RWPE2 (cell line): ENCODE data around the gene ASF1B.

Experiments
- ATAC-seq: fragments of 200-7000 bp; cut with Tn5 transposase; 3 replicates; pipeline ENCODE4 v1.9.1; 2021; ENCODE audit warnings: low read depth
- DNase-seq: peaks from one replicate; pipeline ENCODE4 v3.0.0-alpha.2; 2020; ENCODE audit warnings: low spot score
- H3K27ac ChIP-seq: fragments of 450-650 bp; 2 replicates; pipeline ENCODE4 v1.5.1; 2017; ENCODE audit warnings: mild to moderate bottlenecking; ENCODE audit not compliant: poor library complexity, severe bottlenecking
- H3K27me3 ChIP-seq: fragments of 250-450 bp; sonication (Bioruptor Pico); 2 replicates; pipeline ENCODE4 v1.5.1; 2021; ENCODE audit warnings: mild to moderate bottlenecking, moderate library complexity; ENCODE audit not compliant: insufficient read depth, poor library complexity, severe bottlenecking
- H3K36me3 ChIP-seq: fragments of 250-450 bp; sonication (Bioruptor Pico); 2 replicates; pipeline ENCODE4 v1.5.1; 2020; ENCODE audit warnings: low read depth, mild to moderate bottlenecking, moderate library complexity
- H3K4me1 ChIP-seq: fragments of 250-450 bp; sonication (Bioruptor Pico); 2 replicates; pipeline ENCODE4 v1.5.1; 2021; ENCODE audit warnings: mild to moderate bottlenecking, moderate library complexity; ENCODE audit not compliant: insufficient read depth, poor library complexity, severe bottlenecking
- H3K4me3 ChIP-seq: fragments of 250-450 bp; sonication (Bioruptor Pico); 2 replicates; pipeline ENCODE4 v1.5.1; 2021; ENCODE audit warnings: mild to moderate bottlenecking, moderate library complexity; ENCODE audit not compliant: severe bottlenecking
- H3K9me3 ChIP-seq: fragments of 250-450 bp; sonication (Bioruptor Pico); 2 replicates; pipeline ENCODE4 v1.5.1; 2021; ENCODE audit warnings: mild to moderate bottlenecking, moderate library complexity; ENCODE audit not compliant: severe bottlenecking
- TF ChIP-seq, protein P1 (sequence below): fragments of 450-650 bp; IDR thresholded peaks from one replicate; pipeline ENCODE4 v1.5.1; 2017; ENCODE audit warnings: mild to moderate bottlenecking, moderate library complexity; ENCODE audit not compliant: poor library complexity, severe bottlenecking

The ASF1B gene

GRCh38 chr19:14102756-14103155 is 33.6 kb downstream of the ASF1B start:
- Histone ChIP-seq H3K27me3 (no peaks in the 10 kb centered on the region), H3K4me1 (no peaks in the 10 kb centered on the region), H3K4me3 (no peak overlapping the region), H3K9me3 (no peaks in the 10 kb centered on the region), H3K27ac (no peak overlapping the region), H3K36me3 (peaks cover 28% of the 10 kb centered on the region)
- ATAC-seq: no peak
- DNase-seq: no peak
- TF ChIP-seq, protein P1, sequence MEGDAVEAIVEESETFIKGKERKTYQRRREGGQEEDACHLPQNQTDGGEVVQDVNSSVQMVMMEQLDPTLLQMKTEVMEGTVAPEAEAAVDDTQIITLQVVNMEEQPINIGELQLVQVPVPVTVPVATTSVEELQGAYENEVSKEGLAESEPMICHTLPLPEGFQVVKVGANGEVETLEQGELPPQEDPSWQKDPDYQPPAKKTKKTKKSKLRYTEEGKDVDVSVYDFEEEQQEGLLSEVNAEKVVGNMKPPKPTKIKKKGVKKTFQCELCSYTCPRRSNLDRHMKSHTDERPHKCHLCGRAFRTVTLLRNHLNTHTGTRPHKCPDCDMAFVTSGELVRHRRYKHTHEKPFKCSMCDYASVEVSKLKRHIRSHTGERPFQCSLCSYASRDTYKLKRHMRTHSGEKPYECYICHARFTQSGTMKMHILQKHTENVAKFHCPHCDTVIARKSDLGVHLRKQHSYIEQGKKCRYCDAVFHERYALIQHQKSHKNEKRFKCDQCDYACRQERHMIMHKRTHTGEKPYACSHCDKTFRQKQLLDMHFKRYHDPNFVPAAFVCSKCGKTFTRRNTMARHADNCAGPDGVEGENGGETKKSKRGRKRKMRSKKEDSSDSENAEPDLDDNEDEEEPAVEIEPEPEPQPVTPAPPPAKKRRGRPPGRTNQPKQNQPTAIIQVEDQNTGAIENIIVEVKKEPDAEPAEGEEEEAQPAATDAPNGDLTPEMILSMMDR: no peak

DNA sequence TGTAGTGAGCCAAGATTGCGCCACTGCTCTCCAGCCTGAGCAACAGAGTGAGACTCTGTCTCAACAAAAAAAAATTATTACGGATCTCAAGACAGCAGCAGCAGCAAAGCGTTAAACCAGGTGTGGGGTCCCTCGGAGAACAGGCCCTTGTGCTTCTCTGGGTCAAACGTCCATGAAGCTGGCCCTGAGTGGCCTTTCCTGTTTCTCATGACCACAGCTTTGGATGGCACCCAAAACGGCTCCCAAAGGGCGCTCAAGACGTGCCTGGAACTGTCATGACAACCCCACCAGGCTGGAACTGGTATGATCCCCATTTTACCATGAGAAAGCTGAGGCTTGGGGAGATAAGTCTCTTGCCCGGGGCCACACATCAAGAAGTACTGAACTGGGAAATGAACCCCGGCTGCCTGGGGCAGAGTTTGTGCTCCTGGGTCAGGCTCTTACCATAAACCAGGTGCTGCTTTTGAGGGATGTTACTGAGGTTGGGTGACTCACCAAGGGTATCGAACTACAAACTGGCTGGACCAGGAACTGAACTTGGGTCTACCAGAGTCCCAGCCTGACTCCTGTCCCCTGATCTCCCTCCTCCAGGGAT is 34.2 kb downstream of the ASF1B start:
- Histone ChIP-seq H3K36me3 (peaks cover 28% of the 10 kb centered on the region), H3K9me3 (no peaks in the 10 kb centered on the region), H3K27me3 (no peaks in the 10 kb centered on the region), H3K4me1 (no peaks in the 10 kb centered on the region), H3K27ac (no peak overlapping the region), H3K4me3 (no peak overlapping the region)
- no peak for ATAC-seq
- TF ChIP-seq, protein P1: no peak
- DNase-seq: no peak

GRCh38 chr19:14101003-14101545 is 35.3 kb downstream of the ASF1B start:
- DNase-seq (no peak), ATAC-seq (no peak)
- Histone ChIP-seq H3K36me3 (peaks cover 30% of the 10 kb centered on the region), H3K27ac (no peak overlapping the region), H3K27me3 (no peaks in the 10 kb centered on the region), H3K4me3 (no peak overlapping the region), H3K4me1 (no peaks in the 10 kb centered on the region), H3K9me3 (no peaks in the 10 kb centered on the region)
- TF ChIP-seq, protein P1: no peak

GRCh38 chr19:14097532-14098151 is 38.7 kb downstream of the ASF1B start:
- no peak overlapping the region for H3K4me3 ChIP-seq
- no peaks in the 10 kb centered on the region for H3K4me1 ChIP-seq
- DNase-seq: no peak
- H3K27me3 ChIP-seq: no peaks in the 10 kb centered on the region
- H3K27ac ChIP-seq: no peak overlapping the region
- H3K9me3 ChIP-seq: no peaks in the 10 kb centered on the region
- TF ChIP-seq, protein P1: no peak
- H3K36me3 ChIP-seq: peaks cover 24% of the 10 kb centered on the region
- ATAC-seq: no peak
